MM.1S (cell line): ENCODE data around the gene ERICH6B.
"Not testable (repeated sequence)": the region's sequence is repeated elsewhere in the genome, so short reads cannot be mapped to it uniquely, and the experiment has no call there.

Experiments
- DNase-seq: peaks from one replicate; pipeline ENCODE4 v3.0.0-alpha.2; 2015
- H2AFZ ChIP-seq: fragments of 300-600 bp; sonication (generic); 2 replicates; pipeline ENCODE4 v1.6.0; 2016; ENCODE audit warnings: antibody characterized with exemption, low read length
- H3F3A ChIP-seq: fragments of 300-600 bp; sonication (generic); 2 replicates; pipeline ENCODE4 v1.6.1; 2016; ENCODE audit warnings: mild to moderate bottlenecking, antibody characterized with exemption, low read length, moderate library complexity, mixed read lengths; ENCODE audit not compliant: insufficient read depth
- H3K27ac ChIP-seq: fragments of 300-600 bp; sonication (generic); 2 replicates; pipeline ENCODE4 v1.5.1; 2016; ENCODE audit warnings: mild to moderate bottlenecking, low read length
- H3K27me3 ChIP-seq: fragments of 300-600 bp; sonication (generic); replicated peaks from 2 replicates; pipeline ENCODE4 v1.6.0; 2016; ENCODE audit warnings: low read length; ENCODE audit not compliant: insufficient read depth
- H3K36me3 ChIP-seq: fragments of 300-600 bp; sonication (generic); replicated peaks from 2 replicates; pipeline ENCODE4 v1.6.1; 2016; ENCODE audit warnings: mild to moderate bottlenecking, low read length, mixed read lengths; ENCODE audit not compliant: insufficient read depth
- H3K4me1 ChIP-seq: fragments of 300-600 bp; sonication (generic); 2 replicates; pipeline ENCODE4 v1.6.1; 2016; ENCODE audit warnings: low read length, mixed read lengths
- H3K4me2 ChIP-seq: fragments of 300-600 bp; sonication (generic); 2 replicates; pipeline ENCODE4 v1.6.0; 2016; ENCODE audit warnings: low read depth, low read length
- H3K4me3 ChIP-seq: fragments of 300-600 bp; sonication (generic); 2 replicates; pipeline ENCODE4 v1.5.1; 2016; ENCODE audit warnings: low read length, mixed read lengths
- H3K79me2 ChIP-seq: fragments of 300-600 bp; sonication (generic); 2 replicates; pipeline ENCODE4 v1.6.1; 2016; ENCODE audit warnings: mixed run types, low read length, mixed read lengths
- H3K9ac ChIP-seq: fragments of 300-600 bp; sonication (generic); 2 replicates; pipeline ENCODE4 v1.6.1; 2016; ENCODE audit warnings: low read length, mixed read lengths
- H3K9me2 ChIP-seq: fragments of 300-600 bp; sonication (generic); replicated peaks from 2 replicates; pipeline ENCODE4 v1.6.1; 2016; ENCODE audit warnings: mild to moderate bottlenecking, low read length, mixed read lengths; ENCODE audit not compliant: insufficient read depth
- H3K9me3 ChIP-seq: fragments of 300-600 bp; sonication (generic); replicated peaks from 2 replicates; pipeline ENCODE4 v1.6.1; 2016; ENCODE audit warnings: mild to moderate bottlenecking, low read length, mixed read lengths; ENCODE audit not compliant: insufficient read depth
- H4K20me1 ChIP-seq: fragments of 300-600 bp; sonication (generic); 2 replicates; pipeline ENCODE4 v1.6.1; 2016; ENCODE audit warnings: mild to moderate bottlenecking, low read length, moderate library complexity, mixed read lengths; ENCODE audit not compliant: insufficient read depth
- CTCF ChIP-seq: fragments of 300-600 bp; sonication (generic); IDR thresholded peaks from 2 replicates; pipeline ENCODE4 v1.5.1; 2016; ENCODE audit warnings: antibody characterized with exemption, low read length, mixed read lengths
- EZH2 ChIP-seq: fragments of 300-600 bp; sonication (generic); optimal IDR thresholded peaks from 2 replicates; pipeline ENCODE3; 2017; ENCODE audit warnings: low read depth, mild to moderate bottlenecking, antibody characterized with exemption, low read length, mixed read lengths
- EZH2phosphoT487 ChIP-seq: fragments of 300-600 bp; sonication (generic); IDR thresholded peaks from 2 replicates; pipeline ENCODE4 v1.6.1; 2018; ENCODE audit warnings: antibody characterized with exemption, low read length

The ERICH6B gene

GRCh38 chr13:45659536-45659935 is 44.0 kb upstream of the ERICH6B start:
- Histone ChIP-seq H4K20me1 (no peaks in the 10 kb centered on the region), H3F3A (no peaks in the 10 kb centered on the region), H3K9me2 (no peaks in the 10 kb centered on the region), H3K27ac (no peak overlapping the region), H3K4me2 (no peak overlapping the region), H2AFZ (no peak overlapping the region), H3K4me1 (no peaks in the 10 kb centered on the region), H3K9ac (no peak overlapping the region), H3K36me3 (no peaks in the 10 kb centered on the region), H3K27me3 (no peaks in the 10 kb centered on the region), H3K79me2 (no peaks in the 10 kb centered on the region), H3K4me3 (no peak overlapping the region), H3K9me3 (no peaks in the 10 kb centered on the region)
- TF ChIP-seq EZH2phosphoT487, result no peak
- no peak for TF ChIP-seq CTCF
- no peak for TF ChIP-seq EZH2
- DNase-seq, result no peak

GRCh38 chr13:45658586-45659235 is 43.2 kb upstream of the ERICH6B start:
- Histone ChIP-seq H4K20me1 (no peaks in the 10 kb centered on the region), H3K79me2 (no peaks in the 10 kb centered on the region), H3K9me2 (no peaks in the 10 kb centered on the region), H3K4me3 (no peak overlapping the region), H3K9me3 (no peaks in the 10 kb centered on the region), H3K9ac (no peak overlapping the region), H3K27me3 (no peaks in the 10 kb centered on the region), H3K36me3 (no peaks in the 10 kb centered on the region), H3F3A (no peaks in the 10 kb centered on the region), H2AFZ (no peak overlapping the region), H3K4me1 (no peaks in the 10 kb centered on the region), H3K27ac (no peak overlapping the region), H3K4me2 (no peak overlapping the region)
- TF ChIP-seq EZH2phosphoT487 (no peak), EZH2 (no peak), CTCF (no peak)
- DNase-seq, result no peak

- Histone ChIP-seq H3K9ac (no peak overlapping the region), H4K20me1 (no peaks in the 10 kb centered on the region), H3F3A (no peaks in the 10 kb centered on the region), H3K4me1 (no peaks in the 10 kb centered on the region), H3K9me3 (no peaks in the 10 kb centered on the region), H3K9me2 (no peaks in the 10 kb centered on the region), H3K79me2 (no peaks in the 10 kb centered on the region), H2AFZ (no peak overlapping the region), H3K27me3 (no peaks in the 10 kb centered on the region), H3K27ac (no peak overlapping the region), H3K4me3 (no peak overlapping the region), H3K4me2 (no peak overlapping the region), H3K36me3 (no peaks in the 10 kb centered on the region)
- TF ChIP-seq CTCF (no peak), EZH2 (no peak), EZH2phosphoT487 (no peak)
- DNase-seq, result no peak
Observed at GRCh38 chr13:45654633-45655349, 39.3 kb upstream of the ERICH6B start.

GRCh38 chr13:45645263-45645662 is 29.7 kb upstream of the ERICH6B start:
- H2AFZ ChIP-seq, result not testable (repeated sequence)

GRCh38 chr13:45642159-45642558 is 26.6 kb upstream of the ERICH6B start:
- not testable (repeated sequence) for H3K9me3 ChIP-seq, H3K9ac ChIP-seq, DNase-seq, H3K36me3 ChIP-seq, H3K4me3 ChIP-seq, H3K27ac ChIP-seq, H3F3A ChIP-seq, H3K27me3 ChIP-seq, H2AFZ ChIP-seq, H3K4me2 ChIP-seq, H3K4me1 ChIP-seq, H3K9me2 ChIP-seq, H4K20me1 ChIP-seq, H3K79me2 ChIP-seq

More at GRCh38 chr13:45645263-45645662, 29.7 kb upstream of the ERICH6B start:
- H3K9ac ChIP-seq, H4K20me1 ChIP-seq, H3K4me3 ChIP-seq, H3K36me3 ChIP-seq, H3K79me2 ChIP-seq, H3K27ac ChIP-seq, H3K4me2 ChIP-seq, DNase-seq, H3K9me2 ChIP-seq, H3K27me3 ChIP-seq, H3K4me1 ChIP-seq, H3K9me3 ChIP-seq, H3F3A ChIP-seq: not testable (repeated sequence)
